Upper lobe of left lung (tissue), 6 donors: ENCODE measurements around the gene KHK. TPM values are rescaled to one million over a fixed set of nuclear protein-coding genes. Genes with fewer than 3 reads are reported as not detected.
A peak's percentile ranks its signal among the peaks of the same experiment; 100 is the strongest.

ENCODE experiments used
- ATAC-seq, 2 donors: fragments of 200-7000 bp; cut with Tn5 transposase; one replicate each; pipeline ENCODE4 v1.9.1; 2022; ENCODE audit warnings: mild to moderate bottlenecking in 2 of 2, moderate library complexity in 2 of 2; ENCODE audit not compliant: low FRiP score in 2 of 2
- DNase-seq, 2 donors: peaks; one replicate each; pipeline ENCODE4 v3.0.0-alpha.2; 2019 to 2020
- H3K27ac ChIP-seq, 4 donors: fragments of 200-600 bp; sonication (generic); one replicate each; pipeline ENCODE4 v1.5.1; 2016 to 2019
- H3K27me3 ChIP-seq, 4 donors: fragments of 200-600 bp; sonication (generic); one replicate each; pipeline ENCODE4 v1.5.1; 2017 to 2019
- H3K36me3 ChIP-seq, 4 donors: fragments of 200-600 bp; sonication (generic); one replicate each; pipeline ENCODE4 v1.5.1; 2016 to 2019
- H3K4me1 ChIP-seq, 4 donors: fragments of 200-600 bp; sonication (generic); one replicate each; pipeline ENCODE4 v1.5.1; 2018 to 2019
- H3K4me3 ChIP-seq, 4 donors: fragments of 200-600 bp; sonication (generic); one replicate each; pipeline ENCODE4 v1.5.1; 2017 to 2019; ENCODE audit warnings: mild to moderate bottlenecking in 2 of 4, moderate library complexity in 1 of 4
- H3K9me3 ChIP-seq, 4 donors: fragments of 200-600 bp; sonication (generic); one replicate each; pipeline ENCODE4 v1.5.1; 2018 to 2019
- CTCF ChIP-seq, 6 experiments: fragments of 450-650 bp in 4 of 6; fragments of 200-600 bp in 2 of 6; sonication (generic) in 2 of 6; IDR thresholded peaks; one replicate each; pipeline ENCODE4 v1.5.1; 2016 to 2019; ENCODE audit warnings: antibody characterized with exemption in 6 of 6
- EP300 ChIP-seq, 4 donors: sonication (generic); formaldehyde crosslinking; IDR thresholded peaks; one replicate each; pipeline ENCODE4 v1.5.1; 2017; ENCODE audit warnings: antibody characterized with exemption in 4 of 4, control low read depth in 2 of 4
- POLR2A ChIP-seq, 4 donors: fragments of 450-650 bp; IDR thresholded peaks; one replicate each; pipeline ENCODE4 v1.5.1; 2016 to 2017; ENCODE audit warnings: antibody characterized with exemption in 4 of 4, mild to moderate bottlenecking in 2 of 4
- POLR2AphosphoS5 ChIP-seq, 2 donors: sonication (generic); formaldehyde crosslinking; IDR thresholded peaks; one replicate each; pipeline ENCODE4 v1.5.1; 2017; ENCODE audit warnings: antibody characterized with exemption in 2 of 2
- WGBS, 2 donors: methylation state at CpG; one replicate each; pipeline ENCODE4 v1.1.5; 2017 to 2018; 5-methylcytosine and 5-hydroxymethylcytosine counted together
- total RNA-seq, 6 donors: library from RNA; depleted of rRNA in 4 of 6; stranded (reverse); fragments of >200 nt in 4 of 6; gene quantifications; one replicate each; pipeline versions ENCODE4 v1.1.0 to v1.2.1, GENCODE V29; 2016 to 2021
- donor health status: DM: no; HTN: no; CAD: no; lungs with moderate emphysema.
- donor health status: DM: no; HTN: yes; CAD: no; lungs with severe emphysema.

KHK gene
- total RNA-seq, 6 donors from 2014 or later: 2.4 to 10.4 (median 6.3) TPM

- no peak overlapping the region for H3K4me3 ChIP-seq
These were observed 59.1 kb downstream of the KHK start for GRCh38 chr2:27145682-27146081.

GRCh38 chr2:27147935-27148334 lies 61.4 kb downstream of the KHK start:
- Histone ChIP-seq H3K36me3 (no peaks in the 10 kb centered on the region), H3K4me1 (no peaks in the 10 kb centered on the region), H3K4me3 (no peak overlapping the region), H3K27me3 (no peaks in the 10 kb centered on the region), H3K9me3 (no peaks in the 10 kb centered on the region), H3K27ac (no peak overlapping the region)
- TF ChIP-seq EP300 (IDR thresholded peaks at IDR 0.05) (no peak), POLR2A (IDR thresholded peaks at IDR 0.05) (no peak), CTCF (IDR thresholded peaks at IDR 0.05) (no peak), POLR2AphosphoS5 (IDR thresholded peaks at IDR 0.05) (no peak)
- DNase-seq (no peak), ATAC-seq (no peak)
- WGBS, 2 donors: 88 to 94% methylated on average over 8 of the region's 8 CpGs

More at GRCh38 chr2:27145682-27146081, 59.1 kb downstream of the KHK start:
- TF ChIP-seq POLR2A (IDR thresholded peaks at IDR 0.05): no peak
- TF ChIP-seq EP300 (IDR thresholded peaks at IDR 0.05): no peak
- TF ChIP-seq CTCF (IDR thresholded peaks at IDR 0.05): no peak
- no peak for TF ChIP-seq POLR2AphosphoS5 (IDR thresholded peaks at IDR 0.05)
- H3K36me3 ChIP-seq: no peaks in the 10 kb centered on the region
- no peaks in the 10 kb centered on the region for H3K27me3 ChIP-seq
- DNase-seq: no peak
- H3K27ac ChIP-seq: no peak overlapping the region
- WGBS, 2 donors: 79 to 86% methylated on average over 2 of the region's 2 CpGs
- H3K9me3 ChIP-seq: no peaks in the 10 kb centered on the region
- H3K4me1 ChIP-seq: no peaks in the 10 kb centered on the region
- no peak for ATAC-seq

- no peaks in the 10 kb centered on the region for H3K9me3 ChIP-seq
- no peak within 1 kb of the TSS for H3K4me3 ChIP-seq
- no peak for TF ChIP-seq CTCF (IDR thresholded peaks at IDR 0.05)
- no peak for TF ChIP-seq EP300 (IDR thresholded peaks at IDR 0.05)
- no peak for TF ChIP-seq POLR2AphosphoS5 (IDR thresholded peaks at IDR 0.05)
- TF ChIP-seq POLR2A (IDR thresholded peaks at IDR 0.05): no peak
- H3K36me3 ChIP-seq: no peaks in the 10 kb centered on the region
- H3K27me3 ChIP-seq: no peaks in the 10 kb centered on the region
- ATAC-seq: peak in 1 of 2 donors; percentile 50
- 68 to 77% methylated on average over 4 to 12 of the region's 12 CpGs for WGBS, 2 donors
- no peak for DNase-seq
- no peaks in the 10 kb centered on the region for H3K4me1 ChIP-seq
- no peak within 1 kb of the TSS for H3K27ac ChIP-seq
These were observed 62.3 kb downstream of the KHK start, which contains the start of gene TCF23 for GRCh38 chr2:27148801-27149439. TCF23 (plus strand) TSS chr2:27149004; CDS start chr2:27149134, 130 bp downstream.

- DNase-seq: peak in 1 of 2 donors; percentile 80
- Histone ChIP-seq H3K36me3 (no peaks in the 10 kb centered on the region), H3K27me3 (no peaks in the 10 kb centered on the region), H3K9me3 (no peaks in the 10 kb centered on the region), H3K4me3 (no peak overlapping the region), H3K4me1 (no peaks in the 10 kb centered on the region), H3K27ac (no peak overlapping the region)
- ATAC-seq: peak in 1 of 2 donors; percentile 13
- TF ChIP-seq EP300 (IDR thresholded peaks at IDR 0.05): no peak
- no peak for TF ChIP-seq CTCF (IDR thresholded peaks at IDR 0.05)
- TF ChIP-seq POLR2A (IDR thresholded peaks at IDR 0.05): no peak
- no peak for TF ChIP-seq POLR2AphosphoS5 (IDR thresholded peaks at IDR 0.05)
- 89% methylated on average over 7 to 29 of the region's 29 CpGs for WGBS, 2 donors
These were observed 63.2 kb downstream of the KHK start for GRCh38 chr2:27149570-27150405.

Other genes starting within 250 kb of the KHK start
- not detected for gene DPYSL5, start 238.6 kb upstream of the KHK start, total RNA-seq
- gene MAPRE3, start 116.1 kb upstream of the KHK start, total RNA-seq: 10 to 100 TPM; 13.5 to 61.8 (median 20.1) TPM
- 100 to 1,000 TPM in 1 of 6 donors, 10 to 100 TPM in 5; 42.5 to 176 (median 62.0) TPM for gene TMEM214, start 53.8 kb upstream of the KHK start, total RNA-seq
- gene AGBL5, start 35.1 kb upstream of the KHK start, total RNA-seq: 10 to 100 TPM in 5 of 6 donors, 1 to 10 TPM in 1; 7.8 to 17.6 (median 14.3) TPM
- 100 to 1,000 TPM in 5 of 6 donors, 10 to 100 TPM in 1; 90.4 to 265 (median 176) TPM for gene OST4, start 15.1 kb upstream of the KHK start, total RNA-seq
- gene EMILIN1, start 8.2 kb upstream of the KHK start, total RNA-seq: 100 to 1,000 TPM in 2 of 6 donors, 10 to 100 TPM in 4; 20.7 to 158 (median 49.0) TPM
- gene CGREF1, start 32.4 kb downstream of the KHK start, total RNA-seq: 1 to 10 TPM in 2 of 6 donors, under 1 TPM in 1, not detected in 3; 0.79 to 1.2 (median 1.0) TPM
- under 1 TPM in 3 of 6 donors, not detected in 3; 0.10 to 0.30 (median 0.11) TPM for gene ABHD1, start 37.0 kb downstream of the KHK start, total RNA-seq
- 100 to 1,000 TPM in 1 of 6 donors, 10 to 100 TPM in 5; 45.7 to 102 (median 66.0) TPM for gene PREB, start 47.9 kb downstream of the KHK start, total RNA-seq
- not detected for gene PRR30, start 52.6 kb downstream of the KHK start, total RNA-seq
- under 1 TPM in 2 of 6 donors, not detected in 4; 0.13 to 0.20 TPM for gene TCF23, start 62.2 kb downstream of the KHK start, total RNA-seq
- gene ATRAID, start 125.3 kb downstream of the KHK start, total RNA-seq: 100 to 1,000 TPM in 4 of 6 donors, 10 to 100 TPM in 2; 53.4 to 126 (median 112) TPM
- 10 to 100 TPM; 13.6 to 29.6 (median 21.0) TPM for gene SLC5A6, start 125.5 kb downstream of the KHK start, total RNA-seq
- gene CAD, start 130.6 kb downstream of the KHK start, total RNA-seq: 10 to 100 TPM; 19.8 to 66.0 (median 33.5) TPM
- gene SLC30A3, start 176.3 kb downstream of the KHK start, total RNA-seq: 1 to 10 TPM in 4 of 6 donors, under 1 TPM in 2; 0.20 to 2.3 (median 1.2) TPM
- not detected for gene DNAJC5G, start 188.7 kb downstream of the KHK start, total RNA-seq
- gene TRIM54, start 195.7 kb downstream of the KHK start, total RNA-seq: under 1 TPM in 1 of 6 donors, not detected in 5; 0.49 TPM
- gene UCN, start 221.7 kb downstream of the KHK start, total RNA-seq: 10 to 100 TPM in 2 of 6 donors, 1 to 10 TPM in 4; 2.6 to 81.7 (median 4.6) TPM
- 10 to 100 TPM; 51.2 to 99.3 (median 75.9) TPM for gene MPV17, start 236.3 kb downstream of the KHK start, total RNA-seq